Endothelial cell of umbilical vein (primary cell): ENCODE measurements around the gene VAV2. TPM values are rescaled to one million over a fixed set of nuclear protein-coding genes. Genes with fewer than 3 reads are reported as not detected.

Experiments used
- BruUV-seq: library from RNA; stranded (reverse); fragments of 400-500 nt; replicated peaks from 2 replicates; lab custom pipeline; 2021; lab: Mats Ljungman, UMichigan
- CTCF ChIA-PET: fragments of 300-600, 350-600 bp; sonication (Branson Sonifier 250); formaldehyde crosslinking; loops from one replicate; lab custom pipeline; 2021; ENCODE audit warnings: antibody characterized with exemption, inconsistent platforms; lab: Charles Lee
- POLR2A ChIA-PET: fragments of 300-600, 350-600 bp; sonication (Branson Sonifier 250); formaldehyde crosslinking; loops from one replicate; lab custom pipeline; 2021; ENCODE audit warnings: antibody characterized with exemption, inconsistent platforms; lab: Charles Lee
- DNase-seq: peaks from one replicate; pipeline ENCODE4 v3.0.0-alpha.2; 2011; ENCODE audit warnings: low read depth, low spot score
- FAIRE-seq: peaks from 2 replicates; lab custom pipeline; 2011; peaks lifted over from hg19 to GRCh38; lab: Jason Lieb, UNC
- H2AFZ ChIP-seq: 2 replicates; pipeline ENCODE4 v1.6.0; 2012; ENCODE audit warnings: low read depth, low read length, control low read depth, inconsistent platforms
- H3K27ac ChIP-seq: 2 replicates; pipeline ENCODE4 v1.5.1; 2011; ENCODE audit warnings: low read depth, mild to moderate bottlenecking, control low read depth, low read length, moderate library complexity; ENCODE audit not compliant: insufficient read depth
- H3K27me3 ChIP-seq, 2 experiments: 2 replicates each; pipeline versions ENCODE4 v1.6.0 to v1.6.1; 2011; ENCODE audit warnings: low read length in 2 of 2, mixed read lengths in 1 of 2; ENCODE audit not compliant: control insufficient read depth in 2 of 2, insufficient read depth in 2 of 2
- H3K36me3 ChIP-seq, 2 experiments: 2 replicates in 1 of 2; 3 replicates in 1 of 2; pipeline ENCODE4 v1.5.1; 2011; ENCODE audit warnings: low read length in 2 of 2, mild to moderate bottlenecking in 1 of 2, moderate library complexity in 1 of 2; ENCODE audit not compliant: control insufficient read depth in 2 of 2, insufficient read depth in 2 of 2; ENCODE audit errors: extremely low read depth in 1 of 2
- H3K4me1 ChIP-seq: 3 replicates; pipeline ENCODE4 v1.5.1; 2011; ENCODE audit warnings: mild to moderate bottlenecking, low read length; ENCODE audit not compliant: control insufficient read depth, insufficient read depth; ENCODE audit errors: extremely low read depth
- H3K4me2 ChIP-seq: 2 replicates; pipeline ENCODE4 v1.6.1; 2011; ENCODE audit warnings: low read length, control low read depth, mixed read lengths; ENCODE audit not compliant: insufficient read depth
- H3K4me3 ChIP-seq, 3 experiments: fragments of 200-600 bp in 1 of 3; sonication (generic), shearing (Covaris generic) in 1 of 3; replicated peaks in 1 of 3; 2 replicates each; pipeline ENCODE4 v1.5.1; 2011 to 2016; ENCODE audit warnings: control low read depth in 3 of 3, low read length in 3 of 3, mild to moderate bottlenecking in 2 of 3, inconsistent platforms in 1 of 3, low read depth in 1 of 3, moderate library complexity in 1 of 3; ENCODE audit not compliant: insufficient read depth in 1 of 3
- H3K79me2 ChIP-seq: 2 replicates; pipeline ENCODE4 v1.6.0; 2012; ENCODE audit warnings: low read length, inconsistent platforms; ENCODE audit not compliant: control insufficient read depth, insufficient read depth
- H3K9ac ChIP-seq: replicated peaks from 2 replicates; pipeline ENCODE3; 2011; ENCODE audit warnings: low read length, control low read depth; ENCODE audit not compliant: insufficient read depth; ENCODE audit errors: extremely low read depth
- H3K9me1 ChIP-seq: replicated peaks from 3 replicates; pipeline ENCODE4 v1.6.0; 2011; ENCODE audit warnings: mild to moderate bottlenecking, low read length; ENCODE audit not compliant: control insufficient read depth, insufficient read depth; ENCODE audit errors: extremely low read depth
- H3K9me3 ChIP-seq: replicated peaks from 2 replicates; pipeline ENCODE4 v1.5.1; 2012; ENCODE audit warnings: low read length, inconsistent platforms; ENCODE audit not compliant: control insufficient read depth, insufficient read depth
- H4K20me1 ChIP-seq: replicated peaks from 2 replicates; pipeline ENCODE3; 2011; ENCODE audit warnings: mild to moderate bottlenecking, low read length; ENCODE audit not compliant: control insufficient read depth, insufficient read depth; ENCODE audit errors: extremely low read depth
- CTCF ChIP-seq, 2 donors: IDR thresholded peaks; 1 replicate in 1 of 2; 2 replicates in 1 of 2; pipeline ENCODE4 v1.5.1; 2011; ENCODE audit warnings: low read length in 2 of 2, mild to moderate bottlenecking in 2 of 2, moderate library complexity in 2 of 2, control low read depth in 1 of 2, inconsistent platforms in 1 of 2, low read depth in 1 of 2; ENCODE audit not compliant: insufficient read depth in 1 of 2; ENCODE audit errors: extremely low read depth in 1 of 2
- EZH2 ChIP-seq: IDR thresholded peaks from 2 replicates; pipeline ENCODE4 v1.6.1; 2012; ENCODE audit warnings: borderline replicate concordance, low read depth, mild to moderate bottlenecking, moderate library complexity, low read length, inconsistent platforms; ENCODE audit not compliant: severe bottlenecking
- FOS ChIP-seq: IDR thresholded peaks from 2 replicates; pipeline ENCODE4 v1.6.1; 2011; ENCODE audit warnings: mild to moderate bottlenecking, low read length, moderate library complexity, borderline replicate concordance; ENCODE audit not compliant: insufficient read depth
- GATA2 ChIP-seq: IDR thresholded peaks from 2 replicates; pipeline ENCODE4 v1.7.0; 2011; ENCODE audit warnings: low read depth, mild to moderate bottlenecking, moderate library complexity, mixed read lengths, low read length; ENCODE audit not compliant: insufficient read length, insufficient read depth
- JUN ChIP-seq: IDR thresholded peaks from 2 replicates; pipeline ENCODE4 v1.6.1; 2011; ENCODE audit warnings: borderline replicate concordance, low read depth; ENCODE audit not compliant: insufficient read length, insufficient read depth
- MAX ChIP-seq: IDR thresholded peaks from 2 replicates; pipeline ENCODE4 v1.6.1; 2011; ENCODE audit not compliant: insufficient read depth, insufficient read length
- MYC ChIP-seq: IDR thresholded peaks from one replicate; pipeline ENCODE4 v1.6.1; 2011; ENCODE audit warnings: mild to moderate bottlenecking, low read depth, low read length
- POLR2A ChIP-seq: IDR thresholded peaks from 2 replicates; pipeline ENCODE4 v1.6.1; 2012; ENCODE audit warnings: low read depth, mild to moderate bottlenecking, control low read depth, low read length
- POLR2AphosphoS5 ChIP-seq: IDR thresholded peaks from 2 replicates; pipeline ENCODE4 v1.6.1; 2012; ENCODE audit warnings: low read depth, mild to moderate bottlenecking, control low read depth, low read length, moderate library complexity; ENCODE audit not compliant: insufficient read depth
- dilution Hi-C: fragments of 300-500 bp; cut with MboI; formaldehyde crosslinking; loops from one replicate; pipeline ENCODE4 v1.15.0; 2019; ENCODE audit warnings: low sequenced_read_pairs; ENCODE audit not compliant: extremely low pct_ligation_motif_present
- intact Hi-C: fragments of 100-400 bp; cut with micrococcal nuclease; formaldehyde crosslinking; loops from one replicate; pipeline ENCODE4 v1.10.0; 2022
- polyA plus RNA-seq, 4 experiments: library from polyadenylated mRNA; depleted of rRNA in 3 of 4; stranded (reverse) in 3 of 4; unstranded in 1 of 4; fragments of >200 nt; gene quantifications; 2 replicates each; pipeline versions ENCODE4 v1.2.1 to v1.2.3, GENCODE V29; 2011 to 2012; ENCODE audit warnings: missing spikeins in 1 of 4
- total RNA-seq: library from RNA; stranded (reverse); gene quantifications from 2 replicates; pipeline ENCODE4 v1.2.3, GENCODE V29; 2021

Gene VAV2
- total and polyA plus RNA-seq, 2 donors (not counting 3 experiments of a cell fraction or from before 2014, with no cell fraction given) = 10.6 to 30.6 TPM

- H3K36me3 ChIP-seq = no peaks in the 10 kb centered on the region
- POLR2A ChIA-PET = no interaction called here
- H3K9me1 ChIP-seq = no peaks in the 10 kb centered on the region
- peaks cover 0 to 3% of the 10 kb centered on the region in 2 experiments for H3K27me3 ChIP-seq
- no peaks in the 10 kb centered on the region for H3K79me2 ChIP-seq
- intact Hi-C loops = no loop called here
- no peak overlapping the region for H3K4me2 ChIP-seq
- H3K4me3 ChIP-seq = no peak overlapping the region
- no peak overlapping the region for H3K9ac ChIP-seq
- dilution Hi-C loops = no loop called here
- H2AFZ ChIP-seq = no peak overlapping the region
- FAIRE-seq (no peak), DNase-seq (no peak)
- H3K4me1 ChIP-seq = no peaks in the 10 kb centered on the region
- no TSS peak for BruUV-seq
- H3K27ac ChIP-seq = no peak overlapping the region
- H4K20me1 ChIP-seq = no peaks in the 10 kb centered on the region
- H3K9me3 ChIP-seq = no peaks in the 10 kb centered on the region
- TF ChIP-seq MYC (no peak), POLR2A (no peak), EZH2 (no peak), POLR2AphosphoS5 (no peak), FOS (no peak), JUN (no peak), GATA2 (no peak), CTCF (IDR thresholded peaks at IDR 0.05; ENCODE audit: extremely low read depth in 1 of 2, insufficient read depth in 1 of 2, low read depth in 1 of 2, low read length in 2 of 2) (no peak), MAX (no peak)
- CTCF ChIA-PET = interaction anchor here (1.2 to 2.7 kb wide), 5 partner anchors 10 to 223 kb away, joined by 3 to 13 read pairs (median 5); no protein-coding TSS in a partner anchor
Observed at GRCh38 chr9:134004881-134005280, 12.8 kb upstream of the VAV2 start.
